Smooth muscle cell (in vitro differentiated cells): ENCODE measurements around the gene RAB11FIP3. TPM values are rescaled to one million over a fixed set of nuclear protein-coding genes. Genes with fewer than 3 reads are reported as not detected.

ENCODE experiments used
- DNase-seq: peaks from one replicate; lab custom pipeline; 2025; ENCODE audit not compliant: unreplicated experiment; lab: John Stamatoyannopoulos, UW
- H2AFZ ChIP-seq: fragments of 200-600 bp; sonication (generic); 2 replicates; pipeline ENCODE4 v1.6.0; 2016; ENCODE audit warnings: antibody characterized with exemption, low read depth, mild to moderate bottlenecking
- H3F3A ChIP-seq: fragments of 200-600 bp; sonication (generic); 2 replicates; pipeline ENCODE4 v1.6.0; 2017; ENCODE audit warnings: antibody characterized with exemption, low read depth
- H3K27ac ChIP-seq: fragments of 200-600 bp; sonication (generic); 2 replicates; pipeline ENCODE4 v1.5.1; 2016; ENCODE audit warnings: low read depth, mild to moderate bottlenecking
- H3K27me3 ChIP-seq: fragments of 200-600 bp; sonication (generic); 2 replicates; pipeline ENCODE4 v1.6.1; 2016; ENCODE audit warnings: low read depth, mild to moderate bottlenecking
- H3K36me3 ChIP-seq: fragments of 200-600 bp; sonication (generic); 2 replicates; pipeline ENCODE4 v1.5.1; 2016; ENCODE audit warnings: low read depth
- H3K4me1 ChIP-seq: fragments of 200-600 bp; sonication (generic); 2 replicates; pipeline ENCODE4 v1.5.1; 2016; ENCODE audit warnings: low read depth
- H3K4me2 ChIP-seq: fragments of 200-600 bp; sonication (generic); 2 replicates; pipeline ENCODE4 v1.6.0; 2016; ENCODE audit warnings: mild to moderate bottlenecking
- H3K4me3 ChIP-seq: fragments of 200-600 bp; sonication (generic); 2 replicates; pipeline ENCODE4 v1.5.1; 2016; ENCODE audit warnings: mild to moderate bottlenecking
- H3K79me2 ChIP-seq: fragments of 200-600 bp; sonication (generic); 2 replicates; pipeline ENCODE4 v1.6.0; 2016; ENCODE audit warnings: low read depth, mild to moderate bottlenecking
- H3K9ac ChIP-seq: fragments of 200-600 bp; sonication (generic); 2 replicates; pipeline ENCODE4 v1.6.0; 2016; ENCODE audit warnings: low read depth
- H3K9me3 ChIP-seq: fragments of 200-600 bp; sonication (generic); replicated peaks from 2 replicates; pipeline ENCODE4 v1.5.1; 2016; ENCODE audit warnings: low read depth
- H4K20me1 ChIP-seq: fragments of 200-600 bp; sonication (generic); 2 replicates; pipeline ENCODE4 v1.6.0; 2016; ENCODE audit warnings: low read depth
- WGBS: methylation state at CpG from one replicate; pipeline ENCODE4 v1.1.7; 2016; ENCODE audit warnings: low lambda C conversion rate; 5-methylcytosine and 5-hydroxymethylcytosine counted together
- polyA plus RNA-seq: library from polyadenylated mRNA; unstranded; fragments of >200 nt; fragmentation: Nextera tagmentation; extraction: Ambion mirVana; gene quantifications from 2 replicates; pipeline ENCODE4 v1.2.1, GENCODE V29; 2016
- total RNA-seq: library from RNA; depleted of rRNA; stranded (reverse); fragments of >200 nt; gene quantifications from 2 replicates; pipeline ENCODE4 v1.2.3, GENCODE V29; 2014
- TF ChIP-seq, protein P1 (sequence below): fragments of 200-600 bp; sonication (generic); IDR thresholded peaks from 2 replicates; pipeline ENCODE4 v1.5.1; 2017; ENCODE audit warnings: borderline replicate concordance, mild to moderate bottlenecking, antibody characterized with exemption; ENCODE audit not compliant: insufficient read depth, poor library complexity, severe bottlenecking

RAB11FIP3 gene
- total and polyA plus RNA-seq, 2 experiments from 2014 or later: 19.5 to 20.4 TPM

DNA sequence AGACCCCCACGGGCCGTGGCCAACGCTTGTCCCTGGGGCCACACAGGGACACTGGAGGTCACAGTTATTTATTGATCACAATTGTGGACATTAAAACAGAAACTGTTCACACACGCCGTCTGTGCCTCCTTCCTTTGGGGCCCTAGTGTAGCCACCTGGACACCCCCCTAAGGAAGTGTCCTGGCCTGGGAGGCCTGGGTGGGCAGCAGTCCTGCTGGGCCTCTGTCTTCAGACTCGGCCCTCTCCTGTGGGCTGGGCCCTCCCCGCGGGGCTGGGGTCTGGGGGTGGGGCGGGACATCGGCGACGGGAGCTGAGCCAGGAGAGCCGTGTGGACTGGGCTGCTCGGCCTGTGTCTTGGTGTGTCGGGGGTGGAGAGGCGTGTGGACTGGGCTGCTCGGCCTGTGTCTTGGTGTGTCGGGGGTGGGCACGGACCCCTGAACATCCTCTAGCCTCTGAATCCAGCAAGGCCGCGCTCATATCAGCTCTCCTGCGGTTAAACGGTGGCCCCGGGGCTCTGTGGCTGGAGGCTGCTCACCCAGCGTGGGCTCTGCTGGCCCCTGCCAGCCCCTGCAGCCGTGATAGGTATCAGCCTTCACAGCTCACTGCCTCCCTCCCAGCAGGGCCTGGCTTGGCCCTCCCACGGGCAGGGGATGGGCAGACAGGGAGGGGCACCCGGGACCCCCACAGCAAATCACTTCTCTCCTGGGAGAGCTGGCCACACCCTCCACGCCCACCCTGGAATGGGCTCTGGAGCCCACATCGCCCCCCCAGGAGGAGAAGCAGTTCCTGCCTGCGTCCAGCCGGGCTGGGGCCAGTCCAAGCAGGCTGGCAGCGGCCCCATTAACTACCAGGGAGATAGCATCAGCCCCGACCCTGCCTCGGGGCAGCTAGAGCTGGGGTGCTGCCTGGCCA lies 140.2 kb downstream of the RAB11FIP3 start:
- WGBS: 38% methylated on average over 33 of the region's 35 CpGs
- Histone ChIP-seq H3K27me3 (peaks cover 13% of the 10 kb centered on the region), H3F3A (no peaks in the 10 kb centered on the region), H3K4me3 (no peak overlapping the region), H2AFZ (no peak overlapping the region), H3K36me3 (no peaks in the 10 kb centered on the region), H3K27ac (peak overlapping the region; percentile 5), H3K79me2 (peaks cover 8% of the 10 kb centered on the region), H3K9me3 (no peaks in the 10 kb centered on the region), H4K20me1 (peaks cover 2% of the 10 kb centered on the region), H3K4me2 (peak overlapping the region; percentile 62), H3K4me1 (peaks cover 19% of the 10 kb centered on the region), H3K9ac (no peak overlapping the region)
- peak; percentile 28 for DNase-seq
- TF ChIP-seq, protein P1, sequence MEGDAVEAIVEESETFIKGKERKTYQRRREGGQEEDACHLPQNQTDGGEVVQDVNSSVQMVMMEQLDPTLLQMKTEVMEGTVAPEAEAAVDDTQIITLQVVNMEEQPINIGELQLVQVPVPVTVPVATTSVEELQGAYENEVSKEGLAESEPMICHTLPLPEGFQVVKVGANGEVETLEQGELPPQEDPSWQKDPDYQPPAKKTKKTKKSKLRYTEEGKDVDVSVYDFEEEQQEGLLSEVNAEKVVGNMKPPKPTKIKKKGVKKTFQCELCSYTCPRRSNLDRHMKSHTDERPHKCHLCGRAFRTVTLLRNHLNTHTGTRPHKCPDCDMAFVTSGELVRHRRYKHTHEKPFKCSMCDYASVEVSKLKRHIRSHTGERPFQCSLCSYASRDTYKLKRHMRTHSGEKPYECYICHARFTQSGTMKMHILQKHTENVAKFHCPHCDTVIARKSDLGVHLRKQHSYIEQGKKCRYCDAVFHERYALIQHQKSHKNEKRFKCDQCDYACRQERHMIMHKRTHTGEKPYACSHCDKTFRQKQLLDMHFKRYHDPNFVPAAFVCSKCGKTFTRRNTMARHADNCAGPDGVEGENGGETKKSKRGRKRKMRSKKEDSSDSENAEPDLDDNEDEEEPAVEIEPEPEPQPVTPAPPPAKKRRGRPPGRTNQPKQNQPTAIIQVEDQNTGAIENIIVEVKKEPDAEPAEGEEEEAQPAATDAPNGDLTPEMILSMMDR: no peak

DNA sequence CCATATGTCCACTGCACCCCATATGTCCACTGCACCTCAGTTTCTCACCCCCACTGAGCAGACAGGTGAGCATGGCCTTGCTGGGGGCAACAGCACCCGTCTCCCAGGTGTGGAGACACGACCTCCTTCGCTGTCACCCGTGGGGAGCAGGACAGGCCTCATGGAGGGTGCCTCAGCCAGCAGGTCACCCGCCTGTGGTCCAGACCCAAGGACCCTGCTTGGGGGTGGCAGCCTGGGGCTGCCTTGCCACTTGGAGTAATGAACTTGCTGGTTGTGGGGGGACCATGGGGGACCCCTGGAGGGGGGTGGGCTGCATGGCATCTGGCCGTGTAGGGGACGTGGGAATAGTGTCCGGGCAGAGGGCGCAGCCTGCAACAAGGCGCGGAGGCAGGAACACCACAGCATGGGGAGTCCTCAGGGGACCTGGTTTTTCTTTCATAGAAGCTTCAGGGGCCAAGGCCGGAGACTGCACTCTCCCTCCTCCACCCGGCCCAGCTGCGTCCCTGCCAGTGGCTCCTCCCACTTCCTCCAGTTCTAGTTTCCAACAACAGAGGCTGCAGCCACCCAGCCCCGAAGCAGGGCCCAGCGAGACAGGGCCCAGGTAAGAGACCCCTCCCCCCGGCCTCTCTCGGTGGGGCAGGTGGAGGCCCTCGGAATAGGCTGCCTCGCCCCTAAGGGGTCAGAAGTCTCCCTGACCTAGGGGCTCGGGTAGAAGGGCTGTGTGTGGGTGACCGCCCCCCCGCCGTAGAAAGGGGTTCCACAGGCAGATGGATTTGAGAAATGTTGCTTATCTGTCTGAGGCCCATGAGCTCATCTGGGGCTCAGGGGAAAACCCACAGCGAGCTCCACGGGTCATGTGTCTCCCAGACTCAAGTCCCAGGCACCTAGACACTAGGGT lies 141.3 kb downstream of the RAB11FIP3 start, which contains the start of gene NHLRC4:
NHLRC4 (plus strand) TSS at position 531 of the 898 bp plus-strand sequence. CDS start 1,043 bp downstream, outside the sequence.
- Histone ChIP-seq H3K4me2 (peak within 1 kb of the TSS; percentile 62), H3K36me3 (no peaks in the 10 kb centered on the region), H3K27me3 (peaks cover 3% of the 10 kb centered on the region), H3K79me2 (peaks cover 12% of the 10 kb centered on the region), H2AFZ (no peak within 1 kb of the TSS), H3K4me3 (no peak within 1 kb of the TSS), H3F3A (no peaks in the 10 kb centered on the region), H3K9me3 (no peaks in the 10 kb centered on the region), H4K20me1 (peaks cover 4% of the 10 kb centered on the region), H3K4me1 (peaks cover 19% of the 10 kb centered on the region), H3K9ac (no peak within 1 kb of the TSS), H3K27ac (peak within 1 kb of the TSS; percentile 5)
- TF ChIP-seq, protein P1: no peak
- peak; percentile 38 for DNase-seq
- WGBS: 47% methylated on average over 19 of the region's 26 CpGs

DNA sequence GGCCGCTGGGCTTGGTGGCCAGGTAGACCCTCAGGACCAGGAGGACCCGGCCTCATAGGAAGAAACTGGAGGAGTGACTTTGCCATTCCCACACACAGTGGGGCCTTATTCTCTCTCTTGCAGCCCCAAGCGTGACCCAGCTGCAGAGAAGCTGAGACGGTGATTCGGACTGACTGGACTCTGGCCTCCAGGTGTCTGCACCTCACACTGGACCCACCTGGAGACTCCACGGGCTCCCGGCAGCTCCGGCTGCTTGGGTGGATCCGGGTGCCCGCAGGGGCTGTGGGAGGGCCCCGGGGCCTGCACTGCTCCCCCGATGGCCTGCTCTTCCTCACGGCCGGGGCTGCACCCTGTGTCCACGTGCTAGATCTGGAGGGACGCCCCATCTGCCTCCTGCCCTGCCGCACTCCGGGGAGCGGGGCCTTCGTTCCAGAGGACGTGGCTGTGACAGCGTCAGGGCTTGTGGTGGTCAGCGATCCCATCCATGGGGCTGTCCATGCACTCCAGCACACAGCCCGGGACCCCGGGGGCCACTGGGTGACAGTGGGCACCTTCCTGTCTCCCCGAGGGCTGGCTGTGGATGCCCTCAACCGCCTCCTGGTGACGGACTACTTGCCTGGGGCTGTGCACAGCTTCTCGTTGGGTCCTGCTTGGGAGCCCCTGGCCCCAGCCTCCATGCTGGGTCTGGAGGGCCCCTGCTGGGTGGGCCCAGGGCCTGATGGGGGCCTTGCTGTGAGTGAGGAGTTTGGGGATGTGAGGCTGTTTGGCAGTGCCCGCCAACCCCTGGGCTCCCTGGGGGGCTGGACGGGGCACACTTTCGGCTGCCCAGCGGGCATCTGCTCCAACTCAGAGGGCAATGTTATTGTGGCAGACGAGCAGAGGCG lies 142.2 kb downstream of the RAB11FIP3 start:
- no peaks in the 10 kb centered on the region for H3K36me3 ChIP-seq
- WGBS: 97% methylated on average over 35 of the region's 35 CpGs
- peaks cover 6% of the 10 kb centered on the region for H4K20me1 ChIP-seq
- no peaks in the 10 kb centered on the region for H3K27me3 ChIP-seq
- TF ChIP-seq, protein P1: no peak
- H3K27ac ChIP-seq: no peak overlapping the region
- no peak overlapping the region for H2AFZ ChIP-seq
- H3K79me2 ChIP-seq: peaks cover 13% of the 10 kb centered on the region
- H3K4me2 ChIP-seq: peak overlapping the region; percentile 62
- DNase-seq: no peak
- no peak overlapping the region for H3K9ac ChIP-seq
- H3K4me3 ChIP-seq: no peak overlapping the region
- H3K9me3 ChIP-seq: no peaks in the 10 kb centered on the region
- no peaks in the 10 kb centered on the region for H3F3A ChIP-seq
- H3K4me1 ChIP-seq: peaks cover 19% of the 10 kb centered on the region
